Breast epithelium (tissue), 3 donors: Measurements from ENCODE around the gene NOL9.

ENCODE experiments used
- CTCF ChIP-seq, 3 donors: fragments of 450-650 bp; IDR thresholded peaks; one replicate each; pipeline ENCODE4 v1.5.1; 2016 to 2017; ENCODE audit warnings: antibody characterized with exemption in 3 of 3, mild to moderate bottlenecking in 3 of 3, moderate library complexity in 3 of 3
- POLR2A ChIP-seq: fragments of 450-650 bp; IDR thresholded peaks from one replicate; pipeline ENCODE4 v1.6.1; 2016; ENCODE audit warnings: antibody characterized with exemption, mild to moderate bottlenecking, moderate library complexity

GRCh38 chr1:6483017-6483760 is 71.1 kb downstream of the NOL9 start:
- TF ChIP-seq CTCF (IDR thresholded peaks at IDR 0.05) (no peak), POLR2A (no peak)
